Esophagus muscularis mucosa (tissue), 4 donors: Measurements from ENCODE around the gene FAM228A. TPM values are rescaled to one million over a fixed set of nuclear protein-coding genes. Genes with fewer than 3 reads are reported as not detected.

Experiments used
- DNase-seq: peaks from one replicate; pipeline ENCODE4 v3.0.0-alpha.2; 2017; ENCODE audit errors: extremely low spot score
- H3K27ac ChIP-seq, 4 donors: fragments of 200-600 bp; sonication (generic); replicated peaks in 1 of 4; 1 replicate in 3 of 4; 2 replicates in 1 of 4; pipeline ENCODE4 v1.5.1; 2016 to 2019; ENCODE audit warnings: mild to moderate bottlenecking in 1 of 4
- H3K27me3 ChIP-seq, 4 donors: fragments of 200-600 bp; sonication (generic); one replicate each; pipeline versions ENCODE4 v1.5.1 to v1.6.0; 2016 to 2019
- H3K36me3 ChIP-seq, 4 donors: fragments of 200-600 bp; sonication (generic); one replicate each; pipeline ENCODE4 v1.5.1; 2016 to 2019
- H3K4me1 ChIP-seq, 4 donors: fragments of 200-600 bp; sonication (generic); one replicate each; pipeline ENCODE4 v1.5.1; 2016 to 2019
- H3K4me3 ChIP-seq, 4 donors: fragments of 200-600 bp; sonication (generic); 1 replicate in 2 of 4; 2 replicates in 2 of 4; pipeline ENCODE4 v1.5.1; 2016 to 2019; ENCODE audit warnings: mild to moderate bottlenecking in 4 of 4, moderate library complexity in 1 of 4
- H3K9me3 ChIP-seq, 4 donors: fragments of 200-600 bp; sonication (generic); 1 replicate in 3 of 4; 2 replicates in 1 of 4; pipeline ENCODE4 v1.5.1; 2016 to 2019
- EP300 ChIP-seq: sonication (generic); formaldehyde crosslinking; IDR thresholded peaks from one replicate; pipeline ENCODE4 v1.6.1; 2017; ENCODE audit warnings: antibody characterized with exemption
- POLR2A ChIP-seq: fragments of 450-650 bp; IDR thresholded peaks from one replicate; pipeline ENCODE4 v1.6.1; 2017; ENCODE audit warnings: antibody characterized with exemption, moderate library complexity, mild to moderate bottlenecking, low read depth
- POLR2AphosphoS5 ChIP-seq, 2 donors: sonication (generic); formaldehyde crosslinking; IDR thresholded peaks; one replicate each; pipeline ENCODE4 v1.6.1; 2017; ENCODE audit warnings: antibody characterized with exemption in 2 of 2
- WGBS: methylation state at CpG from one replicate; pipeline ENCODE4 v1.1.5; 2018; 5-methylcytosine and 5-hydroxymethylcytosine counted together
- intact Hi-C: fragments of 100-400 bp; cut with DNase I; formaldehyde crosslinking; loops from one replicate; pipeline ENCODE4 v1.15.1; 2023
- total RNA-seq, 4 donors: library from RNA; depleted of rRNA; stranded (reverse); fragments of >200 nt; gene quantifications; one replicate each; pipeline versions ENCODE4 v1.1.0 to v1.2.1, GENCODE V29; 2016
- TF ChIP-seq, protein P1 (sequence below), 3 experiments: fragments of 200-600 bp in 2 of 3; fragments of 450-650 bp in 1 of 3; sonication (generic) in 2 of 3; IDR thresholded peaks; one replicate each; pipeline ENCODE4 v1.5.1; 2017 to 2019; ENCODE audit warnings: antibody characterized with exemption in 3 of 3, mild to moderate bottlenecking in 2 of 3, moderate library complexity in 1 of 3

Gene FAM228A
- total RNA-seq, 4 donors from 2014 or later: 1.1 to 3.3 (median 2.6) TPM

DNA sequence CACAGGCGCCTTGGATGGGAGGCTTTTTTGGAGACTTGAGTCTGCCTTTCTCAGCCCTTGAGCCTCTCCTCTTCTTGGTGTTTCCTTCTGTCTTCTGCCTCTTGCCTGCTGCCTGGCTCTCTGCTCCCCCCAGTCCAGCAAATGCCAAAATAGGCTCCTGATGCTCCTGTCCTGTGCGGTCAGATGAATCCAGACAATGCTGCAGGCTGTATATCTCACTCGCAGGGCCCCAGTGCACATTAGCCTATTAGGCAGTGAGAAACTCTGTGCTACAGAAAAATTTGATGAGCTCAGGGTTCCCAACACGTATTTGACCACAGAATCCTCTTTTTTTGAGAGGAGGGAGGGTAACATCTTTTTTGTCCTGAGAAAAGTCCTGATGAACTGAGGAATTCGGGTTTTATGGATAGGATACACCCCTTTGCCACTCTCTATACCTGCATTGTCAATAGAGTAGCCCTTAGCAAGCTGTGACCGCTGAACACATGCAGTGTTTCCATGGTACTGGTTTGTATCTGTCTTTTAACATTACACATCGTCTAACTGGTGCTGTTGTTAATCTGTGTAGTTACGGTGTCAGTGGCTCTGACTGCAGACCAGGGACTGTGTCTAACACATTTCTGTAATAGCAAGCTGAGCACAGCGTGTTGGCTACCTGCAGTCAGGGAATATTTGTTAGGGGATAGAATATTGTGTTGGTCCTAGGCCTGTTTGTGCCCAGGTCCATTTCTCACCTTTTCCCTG lies 50.8 kb downstream of the FAM228A start:
- no peaks in the 10 kb centered on the region for H3K27me3 ChIP-seq
- DNase-seq: no peak
- no peak overlapping the region for H3K27ac ChIP-seq
- H3K36me3 ChIP-seq: peaks cover 5 to 26% (median 25%) of the 10 kb centered on the region in 4 donors
- H3K4me3 ChIP-seq: no peak overlapping the region
- no peaks in the 10 kb centered on the region for H3K9me3 ChIP-seq
- TF ChIP-seq EP300: no peak
- no peak for TF ChIP-seq POLR2AphosphoS5 (IDR thresholded peaks at IDR 0.05)
- no peak for TF ChIP-seq POLR2A
- TF ChIP-seq, protein P1, sequence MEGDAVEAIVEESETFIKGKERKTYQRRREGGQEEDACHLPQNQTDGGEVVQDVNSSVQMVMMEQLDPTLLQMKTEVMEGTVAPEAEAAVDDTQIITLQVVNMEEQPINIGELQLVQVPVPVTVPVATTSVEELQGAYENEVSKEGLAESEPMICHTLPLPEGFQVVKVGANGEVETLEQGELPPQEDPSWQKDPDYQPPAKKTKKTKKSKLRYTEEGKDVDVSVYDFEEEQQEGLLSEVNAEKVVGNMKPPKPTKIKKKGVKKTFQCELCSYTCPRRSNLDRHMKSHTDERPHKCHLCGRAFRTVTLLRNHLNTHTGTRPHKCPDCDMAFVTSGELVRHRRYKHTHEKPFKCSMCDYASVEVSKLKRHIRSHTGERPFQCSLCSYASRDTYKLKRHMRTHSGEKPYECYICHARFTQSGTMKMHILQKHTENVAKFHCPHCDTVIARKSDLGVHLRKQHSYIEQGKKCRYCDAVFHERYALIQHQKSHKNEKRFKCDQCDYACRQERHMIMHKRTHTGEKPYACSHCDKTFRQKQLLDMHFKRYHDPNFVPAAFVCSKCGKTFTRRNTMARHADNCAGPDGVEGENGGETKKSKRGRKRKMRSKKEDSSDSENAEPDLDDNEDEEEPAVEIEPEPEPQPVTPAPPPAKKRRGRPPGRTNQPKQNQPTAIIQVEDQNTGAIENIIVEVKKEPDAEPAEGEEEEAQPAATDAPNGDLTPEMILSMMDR (IDR thresholded peaks at IDR 0.05): no peak
- no peaks in the 10 kb centered on the region for H3K4me1 ChIP-seq
- intact Hi-C loops: no loop called here
- WGBS: 92% methylated on average over 9 of the region's 9 CpGs

DNA sequence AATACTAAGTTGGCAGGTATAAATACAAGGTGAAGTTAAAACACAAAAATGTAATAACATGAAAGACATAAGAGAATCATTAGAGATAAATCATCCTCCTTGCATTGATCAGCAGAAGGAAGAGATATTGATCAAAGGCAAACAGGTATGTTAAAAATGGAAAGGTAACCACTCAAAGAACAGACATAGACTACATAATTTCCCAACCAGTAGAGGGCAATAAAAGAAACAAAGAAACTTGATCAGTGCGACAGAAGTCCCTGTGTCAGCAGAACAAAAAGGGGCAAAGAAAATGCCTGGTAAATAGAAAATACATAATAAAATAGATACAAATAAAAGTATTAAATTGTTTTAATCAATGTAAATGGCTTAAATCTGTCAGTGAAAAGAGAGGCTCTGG lies 53.6 kb downstream of the FAM228A start:
- Histone ChIP-seq H3K4me1 (no peaks in the 10 kb centered on the region), H3K9me3 (no peaks in the 10 kb centered on the region), H3K4me3 (no peak overlapping the region), H3K36me3 (peaks cover 0 to 20% (median 18%) of the 10 kb centered on the region in 4 donors), H3K27me3 (no peaks in the 10 kb centered on the region), H3K27ac (no peak overlapping the region)
- no peak for DNase-seq
- TF ChIP-seq POLR2AphosphoS5 (IDR thresholded peaks at IDR 0.05): no peak
- TF ChIP-seq, protein P1 (IDR thresholded peaks at IDR 0.05): peak; percentile 19 to 31 (median 23)
- intact Hi-C loops: no loop called here
- 63% methylated on average over 1 of the region's 1 CpG for WGBS

DNA sequence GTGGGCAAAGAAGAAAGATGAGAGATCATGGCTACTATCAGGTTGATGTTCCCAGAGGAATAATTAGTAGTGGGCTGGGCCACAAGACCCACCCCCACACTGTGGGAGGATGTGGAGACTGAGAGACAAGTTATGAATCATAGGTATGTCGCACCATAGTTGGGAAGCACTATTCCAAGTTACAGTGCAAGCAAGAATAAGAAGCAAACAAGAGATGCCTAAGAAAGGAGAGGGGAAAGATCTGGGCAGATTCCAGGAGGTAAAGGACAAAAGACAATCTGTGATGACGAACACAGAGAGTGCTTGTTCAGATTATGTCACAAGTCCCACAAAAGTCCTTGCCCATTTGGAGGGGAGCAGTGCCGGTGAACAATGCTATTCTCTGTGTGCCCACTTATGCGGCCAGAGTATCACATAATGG lies 56.6 kb downstream of the FAM228A start:
- H3K27ac ChIP-seq: no peak overlapping the region
- intact Hi-C loops: loop anchor here (5.0 kb wide), 1 partner anchor 151 kb away; no protein-coding TSS in a partner anchor

GRCh38 chr2:24233321-24233720 lies 58.5 kb downstream of the FAM228A start:
- H3K27ac ChIP-seq: no peak overlapping the region
- intact Hi-C loops: loop anchor here (5.0 kb wide), 1 partner anchor 149 kb away; no protein-coding TSS in a partner anchor
- no peak for DNase-seq
- H3K36me3 ChIP-seq: peaks cover 0 to 15% (median 2%) of the 10 kb centered on the region in 4 donors
- TF ChIP-seq, protein P1 (IDR thresholded peaks at IDR 0.05): no peak
- TF ChIP-seq POLR2A (no peak), EP300 (no peak), POLR2AphosphoS5 (IDR thresholded peaks at IDR 0.05) (no peak)
- H3K27me3 ChIP-seq: no peaks in the 10 kb centered on the region
- no peak overlapping the region for H3K4me3 ChIP-seq
- no peaks in the 10 kb centered on the region for H3K9me3 ChIP-seq
- 100% methylated on average over 2 of the region's 2 CpGs for WGBS
- H3K4me1 ChIP-seq: no peaks in the 10 kb centered on the region

More for the DNA sequence above, 56.6 kb downstream of the FAM228A start:
- WGBS: 85% methylated on average over 4 of the region's 4 CpGs
- Histone ChIP-seq H3K9me3 (no peaks in the 10 kb centered on the region), H3K4me1 (no peaks in the 10 kb centered on the region), H3K4me3 (no peak overlapping the region), H3K27me3 (no peaks in the 10 kb centered on the region), H3K36me3 (peaks cover 0 to 15% (median 2%) of the 10 kb centered on the region in 4 donors)
- no peak for DNase-seq
- TF ChIP-seq POLR2AphosphoS5 (IDR thresholded peaks at IDR 0.05): no peak
- no peak for TF ChIP-seq POLR2A
- TF ChIP-seq, protein P1 (IDR thresholded peaks at IDR 0.05): no peak
